ENCODE measurements around the gene ITPKC. TPM values are rescaled to one million over a fixed set of nuclear protein-coding genes. Genes with fewer than 3 reads are reported as not detected.

Gene ITPKC
- total and polyA plus RNA-seq, 10 of the 15 experiments (the other 5 are each of a cell fraction or from before 2014, with no cell fraction given): 0.03 to 6.4 (median 3.5) TPM

GRCh38 chr19:40693896-40694295 lies 23.0 kb upstream of the ITPKC start:
- Histone ChIP-seq H3K79me2 (ENCODE audit: control insufficient read depth, insufficient read depth, low read length) (no peaks in the 10 kb centered on the region), H3K9me3 (replicated peaks; ENCODE audit: control insufficient read depth, insufficient read depth, low read length) (no peaks in the 10 kb centered on the region), H3K4me2 (ENCODE audit: control insufficient read depth, insufficient read depth) (no peak overlapping the region), H2AFZ (ENCODE audit: control insufficient read depth, low read depth, low read length) (no peak overlapping the region), H3K36me3 (ENCODE audit: control insufficient read depth in 2 of 2, insufficient read depth in 2 of 2, low read length in 1 of 2) (no peaks in the 10 kb centered on the region; a peak in 1 of 4 replicates), H3K27ac (ENCODE audit: control insufficient read depth, insufficient read depth) (no peak overlapping the region), H3K27me3 (replicated peaks in 1 of 2; ENCODE audit: control insufficient read depth in 2 of 2, insufficient read depth in 2 of 2, low read length in 1 of 2) (no peaks in the 10 kb centered on the region), H4K20me1 (ENCODE audit: control insufficient read depth, insufficient read depth) (no peaks in the 10 kb centered on the region), H3K9ac (ENCODE audit: control insufficient read depth, insufficient read depth, low read length) (no peak overlapping the region), H3K4me1 (ENCODE audit: control insufficient read depth, insufficient read depth, low read length) (peaks cover 12% of the 10 kb centered on the region; the same call in 1 of the 2 replicates), H3K4me3 (no peak overlapping the region)
- ATAC-seq (no peak), DNase-seq (ENCODE audit: low read depth, low spot score) (no peak), FAIRE-seq (no peak)
- in situ Hi-C loops (cut with MboI) (no loop called here), intact Hi-C loops (cut with micrococcal nuclease; ENCODE audit: unreplicated experiment) (no loop called here)
- ChIA-PET POLR2A (interaction anchor here (0.6 kb wide), 1 partner anchor 74 kb away, joined by 4 read pairs; no protein-coding TSS in a partner anchor), RAD21 (ENCODE audit: unreplicated experiment) (no interaction called here), CTCF (no interaction called here), SMC1A (ENCODE audit: uncharacterized antibody, unreplicated experiment) (no interaction called here)
- WGBS (ENCODE audit: insufficient coverage, insufficient replicate concordance, low lambda C conversion rate, missing lambda C conversion rate): 71% methylated on average over 4 of the region's 4 CpGs
- no TSS peak for BruUV-seq (replicated peaks)
- TF ChIP-seq ZNF622 (IDR thresholded peaks at IDR 0.05) (no peak), ELK1 (IDR thresholded peaks at IDR 0.05; ENCODE audit: low read depth, low read length) (no peak), POU2F2 (IDR thresholded peaks at IDR 0.05; ENCODE audit: borderline replicate concordance, low read depth, low read length) (no peak), RAD51 (IDR thresholded peaks at IDR 0.05) (no peak), IRF4 (IDR thresholded peaks at IDR 0.05; ENCODE audit: low read depth, low read length) (no peak), DPF2 (IDR thresholded peaks at IDR 0.05) (no peak), CTCF (IDR thresholded peaks at IDR 0.05 in 2 of 3, conservative IDR thresholded peaks at IDR 0.05 in 1 of 3; ENCODE audit: control insufficient read depth in 2 of 3, extremely low read depth in 1 of 3, insufficient read depth in 1 of 3, low read depth in 3 of 3, low read length in 3 of 3) (no peak)

All from GM12878 (cell line).